Measurements from ENCODE around the gene CABLES2. TPM values are rescaled to one million over a fixed set of nuclear protein-coding genes. Genes with fewer than 3 reads are reported as not detected.

CABLES2 gene, protein sequence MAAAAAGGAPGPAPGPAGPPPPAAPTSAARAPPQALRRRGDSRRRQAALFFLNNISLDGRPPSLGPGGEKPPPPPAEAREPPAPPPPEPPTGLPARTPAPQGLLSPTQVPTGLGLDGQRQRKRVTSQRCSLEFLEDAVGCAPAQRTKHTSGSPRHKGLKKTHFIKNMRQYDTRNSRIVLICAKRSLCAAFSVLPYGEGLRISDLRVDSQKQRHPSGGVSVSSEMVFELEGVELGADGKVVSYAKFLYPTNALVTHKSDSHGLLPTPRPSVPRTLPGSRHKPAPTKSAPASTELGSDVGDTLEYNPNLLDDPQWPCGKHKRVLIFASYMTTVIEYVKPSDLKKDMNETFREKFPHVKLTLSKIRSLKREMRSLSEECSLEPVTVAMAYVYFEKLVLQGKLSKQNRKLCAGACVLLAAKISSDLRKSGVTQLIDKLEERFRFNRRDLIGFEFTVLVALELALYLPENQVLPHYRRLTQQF
- total RNA-seq (10 to 100 TPM; 51.0 to 58.6 TPM), polyA plus RNA-seq (ENCODE audit: insufficient read depth, low read depth, low replicate concordance) (83.0 TPM)
- long read RNA-seq, donor 1, partial matches to known transcripts: 0 of 3 reads
- long read RNA-seq, donor 1, other reads (novel, unspliced or antisense): 0 of 3 reads
- long read RNA-seq, donor 2, partial matches to known transcripts: 0 of 4 reads
- long read RNA-seq, donor 2, other reads (novel, unspliced or antisense): 0 of 4 reads

- intact Hi-C loops (cut with DNase I; ENCODE audit: low total_unique reads): no loop called here
- peak; percentile 96 for DNase-seq
- H3K27ac ChIP-seq: peak within 1 kb of the TSS in 1 of 2 donors; percentile 64
- peak within 1 kb of the TSS; percentile 62 to 64 for H3K4me3 ChIP-seq
- WGBS, 2 donors: 7 to 77% methylated on average over 4 to 39 of the region's 73 CpGs
- H3K36me3 ChIP-seq (ENCODE audit: low read depth, missing control alignments): no peaks in the 10 kb centered on the region
- H3K4me1 ChIP-seq: peaks cover 31% of the 10 kb centered on the region
- H3K9me3 ChIP-seq: no peaks in the 10 kb centered on the region
- H3K27me3 ChIP-seq: no peaks in the 10 kb centered on the region
- TF ChIP-seq CTCF (IDR thresholded peaks at IDR 0.05) (peak in 2 of 3 experiments; percentile 40 to 67), POLR2A (IDR thresholded peaks at IDR 0.05) (no peak)
These were observed at the start of gene CABLES2 for GRCh38 chr20:62407221-62407992. TSS of gene CABLES2 (minus strand) at chr20:62407285. CDS start at chr20:62407276, 9 bp downstream.

DNA sequence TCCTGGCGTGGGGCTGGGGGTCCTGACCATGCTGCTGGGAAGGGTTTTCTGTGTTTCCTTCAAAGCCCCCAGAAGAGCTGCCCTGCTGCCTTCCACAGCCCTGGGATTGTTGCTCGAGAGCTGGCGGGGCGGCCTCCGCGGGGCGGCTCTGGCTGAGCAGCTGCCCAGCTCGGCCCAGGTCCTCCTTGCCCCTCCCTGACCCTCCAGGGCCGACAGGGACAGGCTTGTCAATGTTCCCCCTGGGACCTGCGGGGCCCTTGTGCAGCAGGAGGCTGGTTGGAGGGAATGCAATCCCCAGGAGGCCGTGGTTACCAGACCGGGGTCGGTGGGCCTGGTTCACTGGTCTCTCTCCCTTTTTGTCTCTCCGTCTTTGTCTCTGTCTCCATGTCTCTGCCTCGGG, 48.8 kb upstream of the CABLES2 start:
- intact Hi-C loops (cut with DNase I; ENCODE audit: low total_unique reads): no loop called here
- Histone ChIP-seq H3K4me1 (peaks cover 8% of the 10 kb centered on the region), H3K9me3 (no peaks in the 10 kb centered on the region), H3K4me3 (no peak overlapping the region), H3K27me3 (no peaks in the 10 kb centered on the region), H3K36me3 (ENCODE audit: low read depth, missing control alignments) (no peaks in the 10 kb centered on the region), H3K27ac (no peak overlapping the region)
- no peak for DNase-seq
- 82 to 98% methylated on average over 5 to 15 of the region's 15 CpGs for WGBS, 2 donors
- TF ChIP-seq POLR2A (IDR thresholded peaks at IDR 0.05) (no peak), CTCF (IDR thresholded peaks at IDR 0.05) (no peak)

- Histone ChIP-seq H3K27ac (no peak overlapping the region), H3K27me3 (no peaks in the 10 kb centered on the region)
These were observed 48.0 kb upstream of the CABLES2 start for GRCh38 chr20:62454904-62455636.

More at GRCh38 chr20:62454904-62455636, 48.0 kb upstream of the CABLES2 start:
- Histone ChIP-seq H3K4me3 (no peak overlapping the region), H3K4me1 (peaks cover 8% of the 10 kb centered on the region), H3K9me3 (no peaks in the 10 kb centered on the region), H3K36me3 (ENCODE audit: low read depth, missing control alignments) (no peaks in the 10 kb centered on the region)
- TF ChIP-seq POLR2A (IDR thresholded peaks at IDR 0.05) (no peak), CTCF (IDR thresholded peaks at IDR 0.05) (no peak)
- intact Hi-C loops (cut with DNase I; ENCODE audit: low total_unique reads): no loop called here
- 84 to 89% methylated on average over 20 to 30 of the region's 30 CpGs for WGBS, 2 donors
- no peak for DNase-seq

Measured in testis (tissue), 5 donors.